Measurements from ENCODE around the gene SETD7.

DNA sequence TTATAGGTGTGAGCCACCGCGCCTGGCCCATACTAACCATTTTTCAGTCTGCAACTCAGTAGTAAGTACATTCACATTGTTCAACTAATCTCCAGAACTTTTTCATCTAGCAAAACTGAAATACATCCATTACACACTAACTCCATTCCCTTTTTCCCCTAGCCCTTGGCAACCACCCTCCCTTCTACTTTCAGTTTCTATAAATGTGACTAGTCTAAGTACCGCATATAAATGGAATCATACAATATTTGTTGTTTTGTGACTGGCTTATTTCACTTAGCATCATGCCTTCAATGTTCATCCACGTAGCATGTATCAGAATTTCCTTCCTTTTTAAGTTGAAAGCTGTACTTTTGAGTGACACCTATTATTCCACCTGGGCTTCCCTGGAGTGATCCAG lies 44.6 kb upstream of the SETD7 start:
- TF ChIP-seq, protein P1, sequence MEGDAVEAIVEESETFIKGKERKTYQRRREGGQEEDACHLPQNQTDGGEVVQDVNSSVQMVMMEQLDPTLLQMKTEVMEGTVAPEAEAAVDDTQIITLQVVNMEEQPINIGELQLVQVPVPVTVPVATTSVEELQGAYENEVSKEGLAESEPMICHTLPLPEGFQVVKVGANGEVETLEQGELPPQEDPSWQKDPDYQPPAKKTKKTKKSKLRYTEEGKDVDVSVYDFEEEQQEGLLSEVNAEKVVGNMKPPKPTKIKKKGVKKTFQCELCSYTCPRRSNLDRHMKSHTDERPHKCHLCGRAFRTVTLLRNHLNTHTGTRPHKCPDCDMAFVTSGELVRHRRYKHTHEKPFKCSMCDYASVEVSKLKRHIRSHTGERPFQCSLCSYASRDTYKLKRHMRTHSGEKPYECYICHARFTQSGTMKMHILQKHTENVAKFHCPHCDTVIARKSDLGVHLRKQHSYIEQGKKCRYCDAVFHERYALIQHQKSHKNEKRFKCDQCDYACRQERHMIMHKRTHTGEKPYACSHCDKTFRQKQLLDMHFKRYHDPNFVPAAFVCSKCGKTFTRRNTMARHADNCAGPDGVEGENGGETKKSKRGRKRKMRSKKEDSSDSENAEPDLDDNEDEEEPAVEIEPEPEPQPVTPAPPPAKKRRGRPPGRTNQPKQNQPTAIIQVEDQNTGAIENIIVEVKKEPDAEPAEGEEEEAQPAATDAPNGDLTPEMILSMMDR (IDR thresholded peaks at IDR 0.05; ENCODE audit: low read length): no peak
- no peak for TF ChIP-seq EZH2 (optimal IDR thresholded peaks at IDR 0.05; ENCODE audit: low read depth, low read length)

Measured in MM.1S (cell line).